Coronary artery (tissue), 2 donors: ENCODE data around the gene KDM8.

Source experiments
- DNase-seq: peaks from one replicate; pipeline ENCODE4 v3.0.0-alpha.2; 2017; ENCODE audit warnings: low spot score
- H3K27ac ChIP-seq, 2 donors: fragments of 200-600 bp; sonication (generic); one replicate each; pipeline ENCODE4 v1.5.1; 2016 to 2019
- H3K4me3 ChIP-seq: fragments of 200-600 bp; sonication (generic); 2 replicates; pipeline ENCODE4 v1.5.1; 2016; ENCODE audit warnings: mild to moderate bottlenecking, moderate library complexity
- TF ChIP-seq, protein P1 (sequence below): fragments of 200-600 bp; sonication (generic); IDR thresholded peaks from one replicate; pipeline ENCODE4 v1.5.1; 2019; ENCODE audit warnings: antibody characterized with exemption

KDM8 gene

GRCh38 chr16:27221576-27222248 lies 18.4 kb downstream of the KDM8 start:
- Histone ChIP-seq H3K27ac (peak overlapping the region in 1 of 2 donors; percentile 63), H3K4me3 (no peak overlapping the region)
- DNase-seq = peak; percentile 73

DNA sequence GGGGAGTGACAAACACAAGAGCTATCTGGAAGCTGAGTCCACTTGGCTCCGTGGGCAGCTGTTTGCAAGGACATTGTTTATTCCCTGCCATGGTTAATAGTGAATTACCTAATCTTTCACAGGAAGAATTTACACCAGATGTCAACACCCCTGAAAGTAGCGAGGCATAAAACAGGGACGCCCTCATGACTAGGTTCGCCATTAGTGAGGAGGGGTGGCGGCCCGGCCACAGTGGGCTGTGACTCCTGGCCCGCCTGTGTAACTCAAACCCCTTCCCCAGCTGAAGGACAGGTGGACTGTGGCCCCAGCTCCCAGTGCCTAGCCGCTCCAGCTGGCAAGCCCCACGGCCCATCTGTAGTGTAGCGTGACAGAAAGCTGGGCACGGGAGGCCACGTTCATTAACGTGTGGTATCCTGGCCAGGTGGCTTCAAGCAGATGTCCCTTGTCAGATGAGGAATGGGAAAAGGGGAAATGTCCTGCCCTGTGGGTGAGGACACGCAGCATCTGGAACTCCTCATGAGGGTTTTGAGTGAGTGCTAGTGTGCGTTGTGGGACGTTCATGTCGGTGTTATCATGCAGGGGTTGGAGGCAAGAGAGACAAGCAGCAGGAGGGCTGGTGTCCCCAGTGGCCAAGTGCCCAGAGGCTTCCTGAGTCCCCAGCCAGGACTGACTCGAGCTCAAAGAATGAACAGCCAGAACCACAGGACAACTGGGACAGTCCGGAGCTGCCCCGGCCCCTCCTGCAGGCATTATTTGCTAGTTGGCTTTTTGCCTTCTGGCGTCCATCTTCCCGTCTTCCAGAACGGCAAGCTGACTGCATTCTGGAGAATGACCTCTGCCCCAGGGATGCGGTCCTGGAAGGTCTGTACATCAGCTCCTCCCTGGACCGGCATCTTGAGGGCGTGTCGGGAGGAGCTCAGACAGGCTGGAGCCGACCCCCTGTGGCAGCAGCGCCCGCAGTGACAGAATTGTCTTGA lies 19.2 kb downstream of the KDM8 start:
- TF ChIP-seq, protein P1, sequence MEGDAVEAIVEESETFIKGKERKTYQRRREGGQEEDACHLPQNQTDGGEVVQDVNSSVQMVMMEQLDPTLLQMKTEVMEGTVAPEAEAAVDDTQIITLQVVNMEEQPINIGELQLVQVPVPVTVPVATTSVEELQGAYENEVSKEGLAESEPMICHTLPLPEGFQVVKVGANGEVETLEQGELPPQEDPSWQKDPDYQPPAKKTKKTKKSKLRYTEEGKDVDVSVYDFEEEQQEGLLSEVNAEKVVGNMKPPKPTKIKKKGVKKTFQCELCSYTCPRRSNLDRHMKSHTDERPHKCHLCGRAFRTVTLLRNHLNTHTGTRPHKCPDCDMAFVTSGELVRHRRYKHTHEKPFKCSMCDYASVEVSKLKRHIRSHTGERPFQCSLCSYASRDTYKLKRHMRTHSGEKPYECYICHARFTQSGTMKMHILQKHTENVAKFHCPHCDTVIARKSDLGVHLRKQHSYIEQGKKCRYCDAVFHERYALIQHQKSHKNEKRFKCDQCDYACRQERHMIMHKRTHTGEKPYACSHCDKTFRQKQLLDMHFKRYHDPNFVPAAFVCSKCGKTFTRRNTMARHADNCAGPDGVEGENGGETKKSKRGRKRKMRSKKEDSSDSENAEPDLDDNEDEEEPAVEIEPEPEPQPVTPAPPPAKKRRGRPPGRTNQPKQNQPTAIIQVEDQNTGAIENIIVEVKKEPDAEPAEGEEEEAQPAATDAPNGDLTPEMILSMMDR = no peak
- no peak overlapping the region for H3K4me3 ChIP-seq
- H3K27ac ChIP-seq = peak overlapping the region in 1 of 2 donors; percentile 63
- DNase-seq = no peak

More at GRCh38 chr16:27221576-27222248, 18.4 kb downstream of the KDM8 start:
- TF ChIP-seq, protein P1 = no peak

GRCh38 chr16:27223226-27223610 lies 19.9 kb downstream of the KDM8 start:
- Histone ChIP-seq H3K4me3 (no peak overlapping the region), H3K27ac (peak overlapping the region in 1 of 2 donors; percentile 63)
- DNase-seq = no peak

GRCh38 chr16:27223701-27224100 lies 20.4 kb downstream of the KDM8 start:
- no peak for DNase-seq
- peak overlapping the region in 1 of 2 donors; percentile 63 for H3K27ac ChIP-seq
- TF ChIP-seq, protein P1 = no peak
- H3K4me3 ChIP-seq = no peak overlapping the region

More at GRCh38 chr16:27223226-27223610, 19.9 kb downstream of the KDM8 start:
- TF ChIP-seq, protein P1 = no peak

DNA sequence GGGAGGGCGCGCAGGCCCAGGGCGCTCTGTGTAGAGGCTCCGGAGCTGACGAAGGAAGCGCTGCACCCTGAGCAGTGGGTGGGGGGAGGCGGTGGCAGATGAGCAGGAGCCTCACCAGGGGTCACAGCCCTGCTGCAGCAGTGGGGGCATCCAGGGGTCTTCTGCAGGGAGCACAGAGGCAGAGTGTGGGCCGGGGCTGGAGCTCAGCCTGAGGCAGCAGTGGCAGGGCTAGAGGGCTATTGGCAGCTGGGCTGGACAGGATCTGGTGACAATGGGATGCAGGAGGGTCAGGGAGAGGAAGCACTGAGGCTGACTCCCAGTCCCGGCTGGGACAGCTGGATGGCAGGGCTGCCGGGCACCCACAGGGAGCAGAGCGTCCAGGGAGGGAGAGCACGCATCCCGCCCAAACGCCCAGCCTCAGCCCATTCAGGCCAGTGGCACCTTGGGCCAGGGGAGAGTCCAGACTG lies 21.0 kb downstream of the KDM8 start:
- H3K4me3 ChIP-seq = no peak overlapping the region
- no peak for DNase-seq
- no peak overlapping the region for H3K27ac ChIP-seq
- TF ChIP-seq, protein P1 = no peak

- DNase-seq = no peak
- no peak overlapping the region for H3K4me3 ChIP-seq
- no peak overlapping the region for H3K27ac ChIP-seq
- TF ChIP-seq, protein P1 = no peak
Measured at GRCh38 chr16:27224741-27225300, 21.5 kb downstream of the KDM8 start.
